IMR-90 (cell line): ENCODE results near the gene PXYLP1. TPM values are rescaled to one million over a fixed set of nuclear protein-coding genes. Genes with fewer than 3 reads are reported as not detected.

Experiments used
- ATAC-seq: fragments of 200-7000 bp; cut with Tn5 transposase; 2 replicates; pipeline ENCODE4 v1.9.1; 2020; ENCODE audit warnings: low read depth, mild to moderate bottlenecking, moderate library complexity
- BruUV-seq: library from RNA; stranded (reverse); fragments of 400-500 nt; replicated peaks from 2 replicates; lab custom pipeline; 2021; lab: Mats Ljungman, UMichigan
- CTCF ChIA-PET: fragments of 300-600 bp; formaldehyde crosslinking; extraction: SDS; loops from one replicate; lab custom pipeline; 2021; ENCODE audit warnings: antibody characterized with exemption; lab: Yijun Ruan, JAX
- POLR2A ChIA-PET: fragments of 300-600 bp; sonication (Branson Sonifier 250); formaldehyde crosslinking; loops from one replicate; lab custom pipeline; 2022; ENCODE audit warnings: antibody characterized with exemption; ENCODE audit not compliant: unreplicated experiment; lab: Charles Lee
- DNase-seq: peaks from one replicate; pipeline ENCODE4 v3.0.0; 2013
- H2AFZ ChIP-seq: replicated peaks from 2 replicates; pipeline ENCODE3; 2013; ENCODE audit warnings: low read length, mild to moderate bottlenecking; ENCODE audit not compliant: poor library complexity
- H2AK5ac ChIP-seq: 2 replicates; pipeline ENCODE4 v1.6.1; 2013; ENCODE audit warnings: low read depth, low read length, inconsistent platforms
- H2AK9ac ChIP-seq: replicated peaks from 2 replicates; pipeline ENCODE3; 2013; ENCODE audit warnings: mild to moderate bottlenecking, low read depth, low read length, moderate library complexity; ENCODE audit not compliant: poor library complexity
- H2BK120ac ChIP-seq: 2 replicates; pipeline ENCODE4 v1.6.1; 2013; ENCODE audit warnings: low read depth, low read length, inconsistent platforms
- H2BK15ac ChIP-seq: 3 replicates; pipeline ENCODE4 v1.6.1; 2013; ENCODE audit warnings: low read depth, low read length, inconsistent platforms
- H2BK20ac ChIP-seq: 2 replicates; pipeline ENCODE4 v1.6.1; 2013; ENCODE audit warnings: low read depth, mild to moderate bottlenecking, inconsistent platforms, low read length, moderate library complexity
- H2BK5ac ChIP-seq: 2 replicates; pipeline ENCODE4 v1.6.1; 2013; ENCODE audit warnings: mild to moderate bottlenecking, low read depth, low read length, inconsistent platforms; ENCODE audit not compliant: poor library complexity, severe bottlenecking
- H3K14ac ChIP-seq: replicated peaks from 2 replicates; pipeline ENCODE4 v1.6.1; 2013; ENCODE audit warnings: low read depth, low read length, inconsistent platforms
- H3K18ac ChIP-seq: 2 replicates; pipeline ENCODE4 v1.6.1; 2013; ENCODE audit warnings: low read depth, low read length, control low read depth
- H3K23ac ChIP-seq: 2 replicates; pipeline ENCODE4 v1.6.1; 2013; ENCODE audit warnings: low read depth, low read length, inconsistent platforms
- H3K27ac ChIP-seq: 2 replicates; pipeline ENCODE4 v1.5.1; 2013; ENCODE audit warnings: mild to moderate bottlenecking, control low read depth, low read length; ENCODE audit not compliant: insufficient read depth
- H3K27me3 ChIP-seq: 2 replicates; pipeline ENCODE4 v1.6.1; 2013; ENCODE audit warnings: low read length; ENCODE audit not compliant: control insufficient read depth, insufficient read depth
- H3K36me3 ChIP-seq: 2 replicates; pipeline ENCODE4 v1.6.1; 2013; ENCODE audit warnings: low read length, mixed read lengths; ENCODE audit not compliant: control insufficient read depth, insufficient read depth
- H3K4ac ChIP-seq: 2 replicates; pipeline ENCODE4 v1.6.1; 2013; ENCODE audit warnings: low read depth, low read length, inconsistent platforms
- H3K4me1 ChIP-seq: 2 replicates; pipeline ENCODE4 v1.6.1; 2013; ENCODE audit warnings: low read length, mixed read lengths; ENCODE audit not compliant: control insufficient read depth, insufficient read depth
- H3K4me2 ChIP-seq: 2 replicates; pipeline ENCODE4 v1.6.1; 2013; ENCODE audit warnings: low read depth, mild to moderate bottlenecking, control low read depth, low read length, moderate library complexity
- H3K4me3 ChIP-seq: 2 replicates; pipeline ENCODE4 v1.5.1; 2013; ENCODE audit warnings: low read depth, mild to moderate bottlenecking, control low read depth, low read length, moderate library complexity; ENCODE audit not compliant: insufficient read depth
- H3K56ac ChIP-seq: 2 replicates; pipeline ENCODE4 v1.6.1; 2013; ENCODE audit warnings: low read length, inconsistent platforms; ENCODE audit not compliant: insufficient read depth; ENCODE audit errors: extremely low read depth
- H3K79me1 ChIP-seq, 2 experiments: 2 replicates each; pipeline ENCODE4 v1.6.1; 2013; ENCODE audit warnings: low read length in 2 of 2, inconsistent platforms in 1 of 2, low read depth in 1 of 2
- H3K9ac ChIP-seq: 2 replicates; pipeline ENCODE4 v1.6.1; 2013; ENCODE audit warnings: low read depth, low read length, control low read depth
- H3K9me1 ChIP-seq: 2 replicates; pipeline ENCODE4 v1.6.1; 2013; ENCODE audit warnings: low read length, inconsistent platforms; ENCODE audit not compliant: insufficient read depth
- H3K9me3 ChIP-seq: 2 replicates; pipeline ENCODE4 v1.6.1; 2013; ENCODE audit warnings: low read length; ENCODE audit not compliant: control insufficient read depth, insufficient read depth
- H4K20me1 ChIP-seq: 2 replicates; pipeline ENCODE4 v1.6.1; 2013; ENCODE audit warnings: low read length, inconsistent platforms; ENCODE audit not compliant: insufficient read depth
- H4K5ac ChIP-seq: 2 replicates; pipeline ENCODE4 v1.6.1; 2013; ENCODE audit warnings: mild to moderate bottlenecking, low read depth, low read length, control low read depth
- H4K8ac ChIP-seq, 2 experiments: 2 replicates each; pipeline ENCODE4 v1.6.1; 2013; ENCODE audit warnings: low read depth in 2 of 2, low read length in 2 of 2, control low read depth in 1 of 2, inconsistent platforms in 1 of 2
- H4K91ac ChIP-seq: 2 replicates; pipeline ENCODE4 v1.6.1; 2013; ENCODE audit warnings: low read depth, low read length, inconsistent platforms; ENCODE audit not compliant: insufficient read depth
- BHLHE40 ChIP-seq: fragments of 150-350 bp; IDR thresholded peaks from 2 replicates; pipeline ENCODE4 v1.6.1; 2016; ENCODE audit warnings: mild to moderate bottlenecking, low read depth, low read length
- CEBPB ChIP-seq: IDR thresholded peaks from 2 replicates; pipeline ENCODE4 v1.6.1; 2012; ENCODE audit warnings: low read depth, low read length, improper control_type of control experiment
- CHD1 ChIP-seq: IDR thresholded peaks from 2 replicates; pipeline ENCODE4 v1.6.1; 2012; ENCODE audit warnings: low read depth, low read length, improper control_type of control experiment
- FOS ChIP-seq: fragments of 150-350 bp; IDR thresholded peaks from 2 replicates; pipeline ENCODE4 v1.6.1; 2016; ENCODE audit warnings: low read depth, low read length
- MAFK ChIP-seq: IDR thresholded peaks from 2 replicates; pipeline ENCODE4 v1.6.1; 2012; ENCODE audit warnings: low read depth, low read length, improper control_type of control experiment
- NFE2L2 ChIP-seq: fragments of 150-350 bp; IDR thresholded peaks from 2 replicates; pipeline ENCODE4 v1.6.1; 2016; ENCODE audit warnings: low read depth, mild to moderate bottlenecking, low read length
- POLR2A ChIP-seq: IDR thresholded peaks from 2 replicates; pipeline ENCODE4 v1.6.1; 2012; ENCODE audit warnings: mild to moderate bottlenecking, low read depth, low read length
- SMC3 ChIP-seq: fragments of 150-350 bp; IDR thresholded peaks from 2 replicates; pipeline ENCODE4 v1.6.1; 2016; ENCODE audit warnings: low read depth, mild to moderate bottlenecking, antibody characterized with exemption, low read length, moderate library complexity
- WGBS, 2 experiments: methylation state at CpG; one replicate each; pipeline versions ENCODE4 v1.1.5 to v1.1.7; 2013; ENCODE audit warnings: missing lambda C conversion rate in 2 of 2; ENCODE audit not compliant: insufficient read length in 1 of 2; ENCODE audit errors: extremely low coverage in 2 of 2; 5-methylcytosine and 5-hydroxymethylcytosine counted together
- dilution Hi-C: fragments of 300-500 bp; cut with HindIII; formaldehyde crosslinking; loops from one replicate; pipeline ENCODE4 v1.14.3; 2018; ENCODE audit warnings: low sequenced_read_pairs; ENCODE audit not compliant: unreplicated experiment
- in situ Hi-C: fragments of 300-500 bp; cut with MboI; formaldehyde crosslinking; loops from 3 replicates; pipeline ENCODE4 v1.14.3; 2019; ENCODE audit warnings: low sequenced_read_pairs, inconsistent platforms, mixed read lengths
- intact Hi-C: fragments of 100-400 bp; cut with micrococcal nuclease; formaldehyde crosslinking; loops from 2 replicates; pipeline ENCODE4 v1.10.0; 2022
- polyA plus RNA-seq, 3 experiments: library from polyadenylated mRNA; depleted of rRNA; stranded (reverse); fragments of >200 nt; gene quantifications; 2 replicates each; pipeline ENCODE4 v1.2.3, GENCODE V29; 2012; ENCODE audit warnings: low replicate concordance in 1 of 3
- total RNA-seq: library from RNA; depleted of rRNA; stranded (reverse); fragments of >200 nt; gene quantifications from 2 replicates; pipeline ENCODE4 v1.2.3, GENCODE V29; 2012
- TF ChIP-seq, protein P1 (sequence below): fragments of 150-350 bp; IDR thresholded peaks from 2 replicates; pipeline ENCODE4 v1.6.1; 2016; ENCODE audit warnings: low read depth, mild to moderate bottlenecking, low read length, moderate library complexity, borderline replicate concordance
- TF ChIP-seq, protein P2 (sequence below): fragments of 150-350 bp; IDR thresholded peaks from 2 replicates; pipeline ENCODE4 v1.6.1; 2017; ENCODE audit warnings: mild to moderate bottlenecking, antibody characterized with exemption, low read length, low read depth

Gene PXYLP1
- total and polyA plus RNA-seq, 2 of the 4 experiments (the other 2 are of a cell fraction): 11.7 to 15.6 TPM

DNA sequence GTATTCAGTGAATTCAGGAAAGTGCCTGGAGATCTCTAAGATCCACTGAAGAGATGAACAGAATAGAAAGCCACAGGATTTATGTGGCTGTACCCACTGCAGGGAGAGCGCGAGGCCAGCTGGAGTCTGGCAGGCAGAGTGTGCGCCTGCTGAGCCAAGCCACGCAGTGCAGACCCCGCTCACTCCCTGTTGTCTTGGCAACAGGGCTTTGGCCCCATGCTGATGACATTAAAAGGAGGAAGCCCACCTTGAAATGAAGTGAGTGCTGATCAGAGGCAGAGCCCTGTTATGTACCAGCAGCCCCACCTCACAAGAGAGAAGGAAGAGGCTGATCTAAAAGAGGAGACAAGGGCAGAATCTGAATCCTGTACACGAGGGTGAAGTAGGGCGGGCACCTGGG is 36.7 kb downstream of the PXYLP1 start:
- no peaks in the 10 kb centered on the region; the same call in 1 of the 2 replicates for H3K9me1 ChIP-seq
- ATAC-seq: 0 out of 2 replicates have a peak, but pooled peaks have one; percentile 17
- no peaks in the 10 kb centered on the region for H4K20me1 ChIP-seq
- H3K79me1 ChIP-seq: no peaks in the 10 kb centered on the region
- no peak for TF ChIP-seq NFE2L2
- TF ChIP-seq FOS: no peak
- TF ChIP-seq MAFK: no peak
- TF ChIP-seq, protein P1, sequence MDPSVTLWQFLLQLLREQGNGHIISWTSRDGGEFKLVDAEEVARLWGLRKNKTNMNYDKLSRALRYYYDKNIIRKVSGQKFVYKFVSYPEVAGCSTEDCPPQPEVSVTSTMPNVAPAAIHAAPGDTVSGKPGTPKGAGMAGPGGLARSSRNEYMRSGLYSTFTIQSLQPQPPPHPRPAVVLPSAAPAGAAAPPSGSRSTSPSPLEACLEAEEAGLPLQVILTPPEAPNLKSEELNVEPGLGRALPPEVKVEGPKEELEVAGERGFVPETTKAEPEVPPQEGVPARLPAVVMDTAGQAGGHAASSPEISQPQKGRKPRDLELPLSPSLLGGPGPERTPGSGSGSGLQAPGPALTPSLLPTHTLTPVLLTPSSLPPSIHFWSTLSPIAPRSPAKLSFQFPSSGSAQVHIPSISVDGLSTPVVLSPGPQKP: no peak
- no peak for TF ChIP-seq POLR2A
- no peak for TF ChIP-seq BHLHE40
- no peak for TF ChIP-seq SMC3
- TF ChIP-seq CEBPB: no peak
- TF ChIP-seq, protein P2, sequence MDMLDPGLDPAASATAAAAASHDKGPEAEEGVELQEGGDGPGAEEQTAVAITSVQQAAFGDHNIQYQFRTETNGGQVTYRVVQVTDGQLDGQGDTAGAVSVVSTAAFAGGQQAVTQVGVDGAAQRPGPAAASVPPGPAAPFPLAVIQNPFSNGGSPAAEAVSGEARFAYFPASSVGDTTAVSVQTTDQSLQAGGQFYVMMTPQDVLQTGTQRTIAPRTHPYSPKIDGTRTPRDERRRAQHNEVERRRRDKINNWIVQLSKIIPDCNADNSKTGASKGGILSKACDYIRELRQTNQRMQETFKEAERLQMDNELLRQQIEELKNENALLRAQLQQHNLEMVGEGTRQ: no peak
- no peak for TF ChIP-seq CHD1
- H3K56ac ChIP-seq: no peak overlapping the region
- H3K14ac ChIP-seq: no peak overlapping the region
- no peak overlapping the region for H4K5ac ChIP-seq
- H4K8ac ChIP-seq: no peak overlapping the region
- peaks cover 2% of the 10 kb centered on the region for H3K4me1 ChIP-seq
- H2BK20ac ChIP-seq: no peak overlapping the region
- intact Hi-C loops: no loop called here
- H2BK15ac ChIP-seq: no peak overlapping the region
- WGBS, 2 experiments: 90% methylated on average over 2 of the region's 7 CpGs; no CpG with 5 or more reads in 1 of the 2 experiments
- H4K91ac ChIP-seq: no peak overlapping the region
- no peak overlapping the region for H3K18ac ChIP-seq
- no peaks in the 10 kb centered on the region for H3K27me3 ChIP-seq
- H3K4ac ChIP-seq: no peak overlapping the region
- no peak overlapping the region for H3K9ac ChIP-seq
- BruUV-seq: no TSS peak
- CTCF ChIA-PET: no interaction called here
- dilution Hi-C loops: no loop called here
- H3K9me3 ChIP-seq: no peaks in the 10 kb centered on the region
- H2BK120ac ChIP-seq: no peak overlapping the region
- H3K23ac ChIP-seq: no peak overlapping the region
- H3K4me2 ChIP-seq: no peak overlapping the region
- in situ Hi-C loops: no loop called here
- no peak overlapping the region for H2AFZ ChIP-seq
- no peak overlapping the region for H2AK5ac ChIP-seq
- H2BK5ac ChIP-seq: no peak overlapping the region
- peak overlapping the region; percentile 5 for H2AK9ac ChIP-seq
- DNase-seq: no peak
- no peak overlapping the region for H3K27ac ChIP-seq
- H3K36me3 ChIP-seq: no peaks in the 10 kb centered on the region; the same call in 1 of the 2 replicates
- H3K4me3 ChIP-seq: no peak overlapping the region
- POLR2A ChIA-PET: no interaction called here
